H1 (cell line): ENCODE results near the gene TGFBI. TPM values are rescaled to one million over a fixed set of nuclear protein-coding genes. Genes with fewer than 3 reads are reported as not detected.

Experiments used
- CTCF ChIA-PET: fragments of 300-600 bp; sonication (Branson Sonifier 250); formaldehyde crosslinking; loops from one replicate; lab custom pipeline; 2021; ENCODE audit not compliant: partially characterized antibody; lab: Charles Lee
- POLR2A ChIA-PET: fragments of 300-600 bp; sonication (Branson Sonifier 250); formaldehyde crosslinking; loops from one replicate; lab custom pipeline; 2021; ENCODE audit warnings: inconsistent platforms; ENCODE audit not compliant: partially characterized antibody; lab: Charles Lee
- DNase-seq, 2 experiments: peaks; one replicate each; pipeline versions ENCODE4 v3.0.0 to v3.0.0-alpha.2; 2010 to 2022; ENCODE audit warnings: low spot score in 2 of 2, low read depth in 1 of 2, mixed read lengths in 1 of 2
- FAIRE-seq: peaks from 2 replicates; lab custom pipeline; 2011; peaks lifted over from hg19 to GRCh38; lab: Jason Lieb, UNC
- H2AFZ ChIP-seq: 2 replicates; pipeline ENCODE4 v1.8.1; 2012; ENCODE audit warnings: low read length, inconsistent platforms
- H2AK5ac ChIP-seq: 2 replicates; pipeline ENCODE4 v1.6.1; 2013; ENCODE audit warnings: low read depth, low read length
- H2BK120ac ChIP-seq: replicated peaks from 2 replicates; pipeline ENCODE3; 2013; ENCODE audit warnings: low read depth, low read length, inconsistent platforms
- H2BK12ac ChIP-seq: 2 replicates; pipeline ENCODE4 v1.6.1; 2013; ENCODE audit warnings: low read depth, low read length
- H2BK15ac ChIP-seq: 2 replicates; pipeline ENCODE4 v1.6.1; 2013; ENCODE audit warnings: low read length
- H2BK20ac ChIP-seq: 2 replicates; pipeline ENCODE4 v1.6.1; 2013; ENCODE audit warnings: low read length
- H2BK5ac ChIP-seq: 2 replicates; pipeline ENCODE4 v1.6.1; 2013; ENCODE audit warnings: low read depth, low read length
- H3K14ac ChIP-seq: 2 replicates; pipeline ENCODE4 v1.6.1; 2013; ENCODE audit warnings: inconsistent platforms; ENCODE audit not compliant: insufficient read length
- H3K18ac ChIP-seq: 2 replicates; pipeline ENCODE4 v1.6.1; 2013; ENCODE audit warnings: low read length; ENCODE audit errors: extremely low read depth
- H3K23ac ChIP-seq: 2 replicates; pipeline ENCODE4 v1.6.1; 2013; ENCODE audit warnings: inconsistent platforms; ENCODE audit not compliant: insufficient read length
- H3K23me2 ChIP-seq: 2 replicates; pipeline ENCODE4 v1.6.1; 2013; ENCODE audit warnings: low read depth, low read length
- H3K27ac ChIP-seq: 2 replicates; pipeline ENCODE4 v1.6.1; 2011; ENCODE audit warnings: low read depth, low read length, inconsistent platforms
- H3K27me3 ChIP-seq, 4 experiments: replicated peaks in 1 of 4; 1 replicate in 1 of 4; 2 replicates in 3 of 4; pipeline versions ENCODE4 v1.6.1 to v1.8.1; 2011 to 2013; ENCODE audit warnings: low read length in 3 of 4, mild to moderate bottlenecking in 3 of 4, inconsistent platforms in 2 of 4, mixed read lengths in 2 of 4, moderate library complexity in 1 of 4; ENCODE audit not compliant: control insufficient read depth in 3 of 4, insufficient read depth in 3 of 4; ENCODE audit errors: extremely low read depth in 1 of 4
- H3K36me3 ChIP-seq, 4 experiments: 2 replicates each; pipeline versions ENCODE4 v1.6.1 to v1.8.1; 2011 to 2013; ENCODE audit warnings: mild to moderate bottlenecking in 4 of 4, low read length in 3 of 4, moderate library complexity in 2 of 4, control low read depth in 1 of 4, inconsistent platforms in 1 of 4; ENCODE audit not compliant: insufficient read depth in 4 of 4, control insufficient read depth in 2 of 4
- H3K4ac ChIP-seq: replicated peaks from 2 replicates; pipeline ENCODE3; 2013; ENCODE audit warnings: low read length, low read depth, mixed read lengths, inconsistent platforms; ENCODE audit not compliant: insufficient read length
- H3K4me1 ChIP-seq, 4 experiments: replicated peaks in 1 of 4; 1 replicate in 1 of 4; 2 replicates in 3 of 4; pipeline versions ENCODE4 v1.6.1 to v1.8.1; 2011 to 2013; ENCODE audit warnings: low read length in 3 of 4, inconsistent platforms in 2 of 4, mixed read lengths in 1 of 4; ENCODE audit not compliant: insufficient read depth in 4 of 4, control insufficient read depth in 3 of 4
- H3K4me2 ChIP-seq, 2 experiments: 2 replicates each; pipeline versions ENCODE4 v1.6.1 to v1.8.1; 2011 to 2013; ENCODE audit warnings: low read depth in 2 of 2, low read length in 2 of 2, control low read depth in 1 of 2, inconsistent platforms in 1 of 2, mild to moderate bottlenecking in 1 of 2; ENCODE audit not compliant: insufficient read depth in 1 of 2
- H3K4me3 ChIP-seq, 4 experiments: fragments of 200-600, 300-600 bp in 1 of 4; sonication (generic), shearing (Covaris generic), sonication (Bioruptor Twin) in 1 of 4; 2 replicates each; pipeline versions ENCODE4 v1.5.1 to v1.8.1; 2011 to 2016; ENCODE audit warnings: low read length in 4 of 4, low read depth in 3 of 4, control low read depth in 2 of 4, inconsistent platforms in 2 of 4, mild to moderate bottlenecking in 2 of 4, mixed read lengths in 1 of 4, moderate library complexity in 1 of 4; ENCODE audit not compliant: insufficient read depth in 2 of 4; ENCODE audit errors: extremely low read depth in 1 of 4
- H3K56ac ChIP-seq: replicated peaks from 2 replicates; pipeline ENCODE3; 2013; ENCODE audit warnings: low read depth, mild to moderate bottlenecking, mixed read lengths, low read length, inconsistent platforms; ENCODE audit not compliant: insufficient read length
- H3K79me1 ChIP-seq: 2 replicates; pipeline ENCODE4 v1.6.1; 2013; ENCODE audit warnings: low read depth, low read length, control low read depth
- H3K79me2 ChIP-seq, 2 experiments: 2 replicates each; pipeline versions ENCODE4 v1.6.1 to v1.8.1; 2012 to 2013; ENCODE audit warnings: low read length in 2 of 2, mild to moderate bottlenecking in 2 of 2, inconsistent platforms in 1 of 2; ENCODE audit not compliant: insufficient read depth in 2 of 2, control insufficient read depth in 1 of 2
- H3K9ac ChIP-seq, 4 experiments: replicated peaks in 1 of 4; 1 replicate in 1 of 4; 2 replicates in 3 of 4; pipeline versions ENCODE4 v1.6.1 to v1.8.1; 2011 to 2013; ENCODE audit warnings: low read depth in 3 of 4, low read length in 3 of 4, control low read depth in 2 of 4, mild to moderate bottlenecking in 2 of 4, moderate library complexity in 2 of 4, inconsistent platforms in 1 of 4; ENCODE audit errors: extremely low read depth in 1 of 4
- H3K9me3 ChIP-seq, 2 experiments: 2 replicates each; pipeline versions ENCODE4 v1.6.1 to v1.8.1; 2012 to 2013; ENCODE audit warnings: mild to moderate bottlenecking in 2 of 2, moderate library complexity in 2 of 2, control low read depth in 1 of 2, inconsistent platforms in 1 of 2, low read depth in 1 of 2, low read length in 1 of 2, mixed read lengths in 1 of 2; ENCODE audit not compliant: insufficient read depth in 2 of 2
- H4K20me1 ChIP-seq, 2 experiments: replicated peaks in 1 of 2; 2 replicates each; pipeline versions ENCODE3 to v1.8.1; 2011 to 2013; ENCODE audit warnings: inconsistent platforms in 2 of 2, low read length in 2 of 2, mild to moderate bottlenecking in 1 of 2; ENCODE audit not compliant: insufficient read depth in 2 of 2, control insufficient read depth in 1 of 2
- H4K5ac ChIP-seq: 2 replicates; pipeline ENCODE4 v1.6.1; 2013; ENCODE audit warnings: low read length, low read depth, mixed read lengths, inconsistent platforms; ENCODE audit not compliant: insufficient read length
- H4K8ac ChIP-seq: 2 replicates; pipeline ENCODE4 v1.8.0; 2013; ENCODE audit warnings: mild to moderate bottlenecking, moderate library complexity, low read length, inconsistent platforms; ENCODE audit not compliant: insufficient read depth; ENCODE audit errors: extremely low read depth
- H4K91ac ChIP-seq: replicated peaks from 2 replicates; pipeline ENCODE3; 2013; ENCODE audit warnings: low read length, mixed read lengths, inconsistent platforms; ENCODE audit not compliant: insufficient read length
- BACH1 ChIP-seq: IDR thresholded peaks from 2 replicates; pipeline ENCODE4 v1.6.1; 2012; ENCODE audit warnings: low read length, improper control_type of control experiment
- CREB1 ChIP-seq: IDR thresholded peaks from 2 replicates; pipeline ENCODE4 v1.6.1; 2012; ENCODE audit warnings: inconsistent platforms
- FOSL1 ChIP-seq: IDR thresholded peaks from 2 replicates; pipeline ENCODE4 v1.6.1; 2011; ENCODE audit warnings: mild to moderate bottlenecking, low read depth, low read length, moderate library complexity; ENCODE audit not compliant: insufficient read depth
- HDAC2 ChIP-seq, 2 experiments: fragments of 300-600 bp in 1 of 2; sonication (generic) in 1 of 2; IDR thresholded peaks; 2 replicates each; pipeline ENCODE4 v1.6.1; 2011 to 2012; ENCODE audit warnings: low read depth in 2 of 2, low read length in 2 of 2, mild to moderate bottlenecking in 2 of 2, moderate library complexity in 2 of 2, borderline replicate concordance in 1 of 2, inconsistent platforms in 1 of 2
- KDM1A ChIP-seq: fragments of 200-600, 300-600 bp; sonication (generic); IDR thresholded peaks from 2 replicates; pipeline ENCODE4 v1.7.1; 2016; ENCODE audit warnings: mild to moderate bottlenecking, low read length, borderline replicate concordance
- MAFK ChIP-seq: IDR thresholded peaks from 2 replicates; pipeline ENCODE4 v1.6.1; 2012; ENCODE audit warnings: low read depth, mild to moderate bottlenecking, improper control_type of control experiment, low read length
- RBBP5 ChIP-seq: IDR thresholded peaks from 2 replicates; pipeline ENCODE4 v1.7.1; 2012; ENCODE audit warnings: low read depth, mild to moderate bottlenecking, inconsistent platforms, low read length, moderate library complexity, borderline replicate concordance
- SIN3A ChIP-seq, 2 experiments: IDR thresholded peaks in 1 of 2; conservative IDR thresholded peaks in 1 of 2; 2 replicates each; pipeline ENCODE4 v1.6.1; 2011 to 2012; ENCODE audit warnings: low read length in 2 of 2, improper control_type of control experiment in 1 of 2, low read depth in 1 of 2, mild to moderate bottlenecking in 1 of 2
- SIX5 ChIP-seq: IDR thresholded peaks from 2 replicates; pipeline ENCODE4 v1.6.1; 2011; ENCODE audit warnings: mild to moderate bottlenecking, low read depth, low read length
- SRF ChIP-seq: IDR thresholded peaks from 2 replicates; pipeline ENCODE4 v1.6.1; 2011; ENCODE audit warnings: mild to moderate bottlenecking, low read depth, low read length, moderate library complexity
- TAF1 ChIP-seq: IDR thresholded peaks from 2 replicates; pipeline ENCODE4 v1.6.1; 2011; ENCODE audit warnings: mild to moderate bottlenecking, low read depth, low read length
- TCF12 ChIP-seq: IDR thresholded peaks from 2 replicates; pipeline ENCODE4 v1.6.1; 2011; ENCODE audit warnings: low read depth, mild to moderate bottlenecking, low read length
- WGBS, 2 experiments: shearing (Covaris generic) in 1 of 2; methylation state at CpG; one replicate each; pipeline versions ENCODE4 v1.1.6 to v1.1.7; 2013 to 2015; ENCODE audit warnings: low lambda C conversion rate in 2 of 2, mixed read lengths in 2 of 2, inconsistent platforms in 1 of 2, low coverage in 1 of 2, missing lambda C conversion rate in 1 of 2; ENCODE audit not compliant: insufficient replicate concordance in 2 of 2, insufficient coverage in 1 of 2, insufficient read length in 1 of 2; ENCODE audit errors: extremely low coverage in 1 of 2, missing lambda C conversion rate in 1 of 2; 5-methylcytosine and 5-hydroxymethylcytosine counted together
- polyA plus RNA-seq, 7 experiments: library from polyadenylated mRNA; depleted of rRNA in 3 of 7; stranded (reverse) in 5 of 7; unstranded in 2 of 7; fragments of >200 nt in 5 of 7; fragments of 200-250 nt in 2 of 7; gene quantifications; 1 replicate in 5 of 7; 2 replicates in 1 of 7; 4 replicates in 1 of 7; pipeline versions ENCODE4 v1.2.1 to v1.2.3, GENCODE V29; 2011 to 2013; ENCODE audit warnings: missing spikeins in 2 of 7, mixed read lengths in 2 of 7
- total RNA-seq: library from RNA; stranded (reverse); fragmentation: NEBNext Ultra II Directional; extraction: Animal tissue kit (Norgen Biotek cat#: 25700); gene quantifications from 2 replicates; pipeline ENCODE4 v1.2.1, GENCODE V29; 2021

Gene TGFBI
- total and polyA plus RNA-seq, 2 of the 8 experiments (the other 6 are each of a cell fraction or from before 2014, with no cell fraction given): 6.0 to 8.5 TPM

- no peak overlapping the region for H2AFZ ChIP-seq
- TF ChIP-seq SIN3A (conservative IDR thresholded peaks at IDR 0.05 in 1 of 2, IDR thresholded peaks at IDR 0.05 in 1 of 2; ENCODE audit: low read depth in 1 of 2, low read length in 2 of 2): no peak
- no peak for TF ChIP-seq RBBP5
- no peak for TF ChIP-seq SRF
- no peak for TF ChIP-seq MAFK
- no peak for TF ChIP-seq FOSL1
- no peak for TF ChIP-seq TAF1
- no peak for TF ChIP-seq SIX5
- TF ChIP-seq KDM1A: no peak
- no peak for TF ChIP-seq BACH1
- no peak for TF ChIP-seq TCF12
- TF ChIP-seq CREB1: no peak
- TF ChIP-seq HDAC2 (IDR thresholded peaks at IDR 0.05; ENCODE audit: borderline replicate concordance in 1 of 2, low read depth in 2 of 2, low read length in 2 of 2): no peak
- no peaks in the 10 kb centered on the region for H3K27me3 ChIP-seq
- no peak overlapping the region for H3K56ac ChIP-seq
- DNase-seq: no peak
- no peaks in the 10 kb centered on the region for H3K9me3 ChIP-seq
- no peak overlapping the region for H2BK120ac ChIP-seq
- no peak overlapping the region for H3K9ac ChIP-seq
- H4K5ac ChIP-seq: no peak overlapping the region
- H3K36me3 ChIP-seq: no peaks in the 10 kb centered on the region
- H2BK15ac ChIP-seq: no peak overlapping the region
- H4K20me1 ChIP-seq: no peaks in the 10 kb centered on the region
- no peak overlapping the region for H3K27ac ChIP-seq
- H3K14ac ChIP-seq: no peak overlapping the region
- H3K79me1 ChIP-seq: no peaks in the 10 kb centered on the region
- H2BK12ac ChIP-seq: no peak overlapping the region
- H3K4me3 ChIP-seq: no peak overlapping the region
- FAIRE-seq: no peak
- H3K23ac ChIP-seq: no peak overlapping the region
- no peak overlapping the region for H2AK5ac ChIP-seq
- ChIA-PET POLR2A (no interaction called here), CTCF (interaction anchor here (0.7 to 2.1 kb wide), 5 partner anchors 16 to 70 kb away, joined by 3 to 8 read pairs (median 4); no protein-coding TSS in a partner anchor)
- no peak overlapping the region for H3K4me2 ChIP-seq
- no peak overlapping the region for H2BK20ac ChIP-seq
- H2BK5ac ChIP-seq: no peak overlapping the region
- no peaks in the 10 kb centered on the region for H3K4me1 ChIP-seq
- WGBS, 2 experiments: 92% methylated on average over 6 of the region's 6 CpGs; no CpG with 5 or more reads in 1 of the 2 experiments
- H4K8ac ChIP-seq: no peak overlapping the region
- H3K18ac ChIP-seq: no peak overlapping the region
- no peak overlapping the region for H4K91ac ChIP-seq
- H3K79me2 ChIP-seq: no peaks in the 10 kb centered on the region
- no peaks in the 10 kb centered on the region for H3K23me2 ChIP-seq
- no peak overlapping the region for H3K4ac ChIP-seq
Measured at GRCh38 chr5:135993335-135993879, 35.4 kb upstream of the TGFBI start.
